22Rv1 (cell line): ENCODE data around the gene HSD17B13.

ENCODE experiments used
- CTCF ChIP-seq: fragments of 450-650 bp; IDR thresholded peaks from 2 replicates; pipeline ENCODE4 v1.5.1; 2017; ENCODE audit warnings: mild to moderate bottlenecking
- ZFX ChIP-seq: fragments of 450-650 bp; IDR thresholded peaks from 2 replicates; pipeline ENCODE4 v1.6.1; 2017; ENCODE audit warnings: antibody characterized with exemption, borderline replicate concordance

GRCh38 chr4:87255755-87256154 is 66.9 kb downstream of the HSD17B13 start:
- no peak for TF ChIP-seq CTCF
- TF ChIP-seq ZFX: no peak
